Thyroid gland (tissue), 4 donors: ENCODE measurements around the gene SNX3.

Experiments used
- CTCF ChIP-seq, 6 experiments: fragments of 200-600 bp in 3 of 6; fragments of 450-650 bp in 3 of 6; sonication (generic) in 3 of 6; IDR thresholded peaks; one replicate each; pipeline ENCODE4 v1.5.1; 2016 to 2019; ENCODE audit warnings: antibody characterized with exemption in 6 of 6, mild to moderate bottlenecking in 2 of 6, inconsistent platforms in 1 of 6, moderate library complexity in 1 of 6
- POLR2A ChIP-seq, 2 donors: fragments of 450-650 bp; IDR thresholded peaks; one replicate each; pipeline ENCODE4 v1.6.1; 2017; ENCODE audit warnings: antibody characterized with exemption in 2 of 2, mild to moderate bottlenecking in 2 of 2, moderate library complexity in 1 of 2

- TF ChIP-seq CTCF (IDR thresholded peaks at IDR 0.05) (no peak), POLR2A (IDR thresholded peaks at IDR 0.05) (no peak)
These were observed 33.5 kb upstream of the SNX3 start for GRCh38 chr6:108294297-108294726.
